Measurements from ENCODE around the gene OR51B2.
"Not testable (repeated sequence)": the region's sequence is repeated elsewhere in the genome, so short reads cannot be mapped to it uniquely, and the experiment has no call there.

The OR51B2 gene

GRCh38 chr11:5317292-5317691 lies 6.8 kb downstream of the OR51B2 start:
- no peak overlapping the region for H3K4me3 ChIP-seq (ENCODE audit: low read depth, low read length)
- no peak for DNase-seq (ENCODE audit: low read depth)

- H3K4me3 ChIP-seq (ENCODE audit: low read depth, low read length); DNase-seq (ENCODE audit: low read depth): not testable (repeated sequence)
These were observed 10.6 kb downstream of the OR51B2 start for GRCh38 chr11:5313326-5314023.

- no peak overlapping the region for H3K4me3 ChIP-seq (ENCODE audit: low read depth, low read length)
- DNase-seq (ENCODE audit: low read depth): no peak
These were observed 13.7 kb downstream of the OR51B2 start for GRCh38 chr11:5310423-5310822.

DNA sequence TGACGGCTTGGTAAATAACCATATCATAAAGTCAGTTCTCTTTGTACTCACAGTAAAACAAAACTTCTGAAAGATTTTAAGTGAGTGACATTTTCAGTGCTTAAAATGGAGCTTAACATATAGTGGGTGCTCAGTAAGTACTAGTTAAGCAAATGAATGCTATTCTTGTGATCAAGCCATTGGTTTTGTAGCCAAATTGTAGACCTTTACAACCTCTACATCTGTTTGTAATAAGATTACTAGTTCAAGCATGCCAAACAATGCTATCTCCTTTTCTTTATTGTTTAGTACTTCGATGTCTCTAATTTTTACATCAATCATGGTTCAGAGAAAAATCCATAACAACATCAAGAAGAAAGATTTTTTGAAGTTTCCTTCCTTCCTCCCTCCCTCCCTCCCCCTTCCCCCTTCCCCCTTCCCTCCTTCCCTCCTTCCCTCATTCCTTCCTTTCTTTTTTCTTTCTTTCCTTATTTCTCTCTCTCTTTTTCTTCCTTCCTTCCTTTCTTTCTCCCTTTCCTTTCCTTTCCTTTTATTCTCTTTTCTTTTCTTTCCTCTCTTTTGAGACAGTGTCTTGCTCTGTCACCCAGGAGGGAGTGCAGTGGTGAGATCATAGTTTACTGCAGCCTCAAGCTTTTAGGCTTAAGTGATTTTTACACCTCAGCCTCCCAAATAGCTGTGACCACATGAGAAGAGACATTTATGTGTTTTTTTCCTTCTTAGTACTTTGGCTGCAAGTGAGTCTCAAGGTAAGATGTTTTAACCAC lies 16.7 kb downstream of the OR51B2 start:
- H3K4me3 ChIP-seq (ENCODE audit: low read depth, low read length): no peak overlapping the region
- DNase-seq (ENCODE audit: low read depth): no peak

- H3K4me3 ChIP-seq (ENCODE audit: low read depth, low read length): no peak overlapping the region
- no peak for DNase-seq (ENCODE audit: low read depth)
These were observed 20.1 kb downstream of the OR51B2 start for GRCh38 chr11:5304046-5304445.

DNA sequence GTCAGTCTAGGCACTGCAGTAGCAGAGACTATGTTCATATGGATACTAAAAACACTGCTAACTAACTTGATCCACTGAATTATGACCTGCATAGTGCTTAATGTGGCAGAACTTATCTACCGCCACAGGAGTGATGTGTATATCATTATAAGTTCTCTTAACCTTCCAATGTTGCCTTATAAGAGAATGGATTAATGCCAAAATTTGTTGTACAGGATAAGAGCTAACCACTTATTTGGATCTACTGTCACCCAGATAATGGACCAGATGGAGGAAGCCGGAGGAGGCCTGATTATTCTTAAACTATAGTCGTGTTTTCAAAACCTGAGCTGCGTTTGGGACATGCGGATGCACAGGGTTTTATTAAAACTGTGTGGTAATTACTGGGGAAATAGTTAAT lies 20.5 kb downstream of the OR51B2 start:
- H3K4me3 ChIP-seq (ENCODE audit: low read depth, low read length): no peak overlapping the region
- DNase-seq (ENCODE audit: low read depth): no peak

- DNase-seq (ENCODE audit: low read depth): no peak
- H3K4me3 ChIP-seq (ENCODE audit: low read depth, low read length): no peak within 1 kb of the TSS
These were observed 22.3 kb downstream of the OR51B2 start, which contains the start of gene OR51B4 for GRCh38 chr11:5301846-5302245. TSS of gene OR51B4 (minus strand) at chr11:5301946. CDS start at chr11:5301946, 0 bp downstream.

DNA sequence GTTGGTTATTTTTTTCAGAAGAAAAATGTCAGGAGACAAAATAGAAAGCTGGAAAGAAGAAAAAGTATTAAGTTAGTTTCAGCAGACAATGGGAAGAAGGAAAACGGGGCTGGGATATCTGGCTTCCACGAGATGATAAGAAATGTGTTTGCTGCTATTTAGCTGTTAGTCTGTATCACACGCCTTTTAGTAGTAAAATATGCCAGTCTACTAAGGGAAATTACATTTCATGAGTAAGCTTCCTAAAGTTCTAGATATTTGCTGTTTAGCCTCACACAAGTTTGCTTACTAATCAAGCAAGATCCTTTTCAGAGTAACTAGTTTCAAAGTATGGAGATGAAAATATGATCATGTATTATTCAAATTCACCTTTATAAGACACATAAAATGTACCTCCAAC lies 23.8 kb downstream of the OR51B2 start:
- H3K4me3 ChIP-seq (ENCODE audit: low read depth, low read length): no peak overlapping the region
- DNase-seq (ENCODE audit: low read depth): no peak

DNA sequence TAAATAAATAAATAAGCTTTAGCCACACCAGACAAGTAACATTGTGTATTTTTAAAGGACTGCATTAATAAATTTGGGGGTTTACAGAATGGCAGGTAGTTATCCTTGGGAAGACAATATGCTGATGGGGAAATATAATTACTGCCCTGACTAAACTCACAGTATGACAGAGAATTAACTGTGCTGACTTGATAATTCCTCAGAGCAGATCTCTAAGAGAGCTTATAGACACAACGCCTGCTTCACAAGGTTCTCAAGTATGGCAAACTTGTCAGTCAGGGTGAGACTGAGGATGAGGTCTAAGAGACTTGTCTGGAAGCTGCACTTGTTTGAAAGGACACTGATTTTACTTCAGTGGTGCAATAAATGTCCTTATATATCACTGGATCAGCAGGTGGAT lies 25.6 kb downstream of the OR51B2 start:
- H3K4me3 ChIP-seq (ENCODE audit: low read depth, low read length): no peak overlapping the region
- no peak for DNase-seq (ENCODE audit: low read depth)

GRCh38 chr11:5297721-5298323 lies 26.3 kb downstream of the OR51B2 start:
- DNase-seq (ENCODE audit: low read depth): no peak
- H3K4me3 ChIP-seq (ENCODE audit: low read depth, low read length): no peak overlapping the region

DNA sequence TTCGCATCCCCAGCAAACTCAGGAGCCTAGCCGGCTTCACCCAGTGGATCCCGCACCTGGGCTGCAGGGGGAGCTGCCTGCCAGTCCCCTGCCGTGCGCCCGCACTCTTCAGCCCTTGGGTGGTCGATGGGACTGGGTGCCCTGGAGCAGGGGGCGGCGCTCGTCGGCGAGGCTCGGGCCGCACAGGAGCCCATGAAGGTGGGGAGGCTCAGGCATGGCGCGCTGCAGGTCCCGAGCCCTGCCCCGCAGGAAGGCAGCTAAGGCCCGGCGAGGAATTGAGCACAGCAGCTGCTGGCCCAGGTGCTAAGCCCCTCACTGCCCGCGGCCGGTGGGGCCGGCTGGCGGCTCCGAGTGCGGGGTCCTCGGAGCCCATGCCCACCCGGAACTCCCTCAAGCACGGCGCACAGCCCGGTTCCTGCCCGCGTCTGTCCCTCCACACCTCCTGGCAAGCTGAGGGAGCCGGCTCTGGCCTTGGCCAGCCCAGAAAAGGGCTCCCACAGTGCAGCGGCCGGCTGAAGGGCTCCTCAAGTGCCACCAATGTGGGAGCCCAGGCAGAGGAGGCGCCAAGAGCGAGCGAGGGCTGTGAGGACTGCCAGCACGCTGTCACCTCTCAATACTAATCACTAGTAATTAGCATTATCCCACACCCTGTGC lies 29.6 kb downstream of the OR51B2 start:
- DNase-seq (ENCODE audit: low read depth); H3K4me3 ChIP-seq (ENCODE audit: low read depth, low read length): not testable (repeated sequence)

DNA sequence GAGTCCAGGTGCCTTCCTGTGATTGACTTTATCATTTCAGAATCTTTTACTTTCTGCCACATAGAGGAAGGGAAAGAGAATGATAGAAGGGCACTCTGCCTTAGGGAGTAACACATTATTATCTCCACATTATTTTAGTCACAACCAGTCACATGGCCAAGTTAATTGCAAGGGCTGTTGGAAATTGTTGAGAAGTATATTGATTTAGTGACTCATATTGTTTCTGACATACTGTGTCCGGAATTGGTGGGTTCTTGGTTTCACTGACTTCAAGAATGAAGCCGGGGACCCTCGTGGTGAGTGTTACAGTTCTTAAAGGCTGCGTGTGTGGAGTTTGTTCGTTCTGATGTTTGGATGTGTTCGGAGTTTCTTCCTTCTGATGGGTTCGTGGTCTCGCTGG lies 31.1 kb downstream of the OR51B2 start:
- H3K4me3 ChIP-seq (ENCODE audit: low read depth, low read length): no peak overlapping the region
- no peak for DNase-seq (ENCODE audit: low read depth)

DNA sequence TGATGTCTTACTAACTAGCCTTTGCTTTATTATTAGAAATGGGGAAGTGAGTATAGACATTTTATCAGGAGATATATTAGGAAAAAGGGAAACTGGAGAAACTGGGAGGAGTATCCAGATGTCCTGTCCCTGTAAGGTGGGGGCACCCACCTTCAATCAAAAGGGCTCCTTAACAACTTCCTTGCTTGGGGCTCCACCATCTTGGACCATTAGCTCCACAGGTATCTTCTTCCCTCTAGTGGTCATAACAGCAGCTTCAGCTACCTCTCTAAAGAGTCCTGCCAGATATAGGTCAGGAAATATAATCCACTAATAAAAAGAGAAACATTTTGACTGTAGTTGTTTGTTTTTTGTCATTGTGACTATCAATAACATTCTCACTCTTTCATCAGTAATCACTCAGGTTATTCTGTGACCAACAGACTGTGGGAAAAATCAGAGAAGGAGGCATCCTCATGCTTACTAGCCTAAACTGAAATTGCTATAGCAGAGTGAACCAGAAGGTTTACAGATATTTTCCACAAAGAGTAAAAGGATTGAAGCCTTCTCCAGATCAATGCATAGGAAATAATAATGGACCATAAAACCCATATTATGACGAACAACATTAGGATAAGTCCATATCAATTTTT lies 32.8 kb downstream of the OR51B2 start:
- no peak for DNase-seq (ENCODE audit: low read depth)
- H3K4me3 ChIP-seq (ENCODE audit: low read depth, low read length): no peak overlapping the region

GRCh38 chr11:5290106-5290505 lies 34.0 kb downstream of the OR51B2 start:
- no peak for DNase-seq (ENCODE audit: low read depth)

DNA sequence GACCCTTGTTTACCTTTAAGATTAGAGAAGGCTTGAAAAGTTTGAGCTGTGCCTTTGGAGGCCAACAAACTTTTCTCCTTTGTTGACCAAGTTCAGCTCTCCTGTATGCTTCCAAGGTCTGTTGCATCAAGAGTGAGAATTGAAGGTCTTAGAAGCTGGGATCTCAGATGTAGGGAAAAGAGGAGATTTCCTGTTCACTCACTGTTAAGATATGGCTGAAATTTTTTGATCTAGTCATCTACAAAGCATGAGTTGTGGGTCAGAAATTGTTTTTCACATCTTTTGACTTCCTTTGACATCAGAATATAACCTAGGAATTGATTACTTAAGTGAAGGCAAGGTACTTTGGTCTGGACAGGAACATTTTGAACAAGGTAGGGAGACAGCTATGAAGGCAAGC lies 34.4 kb downstream of the OR51B2 start:
- no peak overlapping the region for H3K4me3 ChIP-seq (ENCODE audit: low read depth, low read length)
- no peak for DNase-seq (ENCODE audit: low read depth)

More at GRCh38 chr11:5290106-5290505, 34.0 kb downstream of the OR51B2 start:
- H3K4me3 ChIP-seq (ENCODE audit: low read depth, low read length): no peak overlapping the region

- no peak for DNase-seq (ENCODE audit: low read depth)
- no peak overlapping the region for H3K4me3 ChIP-seq (ENCODE audit: low read depth, low read length)
These were observed 35.1 kb downstream of the OR51B2 start for GRCh38 chr11:5288906-5289550.

- no peak overlapping the region for H3K4me3 ChIP-seq (ENCODE audit: low read depth, low read length)
- DNase-seq (ENCODE audit: low read depth): no peak
These were observed 35.8 kb downstream of the OR51B2 start for GRCh38 chr11:5288108-5288905.

GRCh38 chr11:5286901-5287300 lies 37.2 kb downstream of the OR51B2 start:
- DNase-seq (ENCODE audit: low read depth): no peak
- H3K4me3 ChIP-seq (ENCODE audit: low read depth, low read length): no peak overlapping the region
